ENCODE results near the gene SULF2. TPM values are rescaled to one million over a fixed set of nuclear protein-coding genes. Genes with fewer than 3 reads are reported as not detected.

SULF2 gene
- total RNA-seq, 1 donor from 2014 or later: 62.1 TPM

- H3K9me3 Mint-ChIP-seq (ENCODE audit: unreplicated experiment): no peaks in the 10 kb centered on the region
- peaks cover 2% of the 10 kb centered on the region for H3K4me1 Mint-ChIP-seq (ENCODE audit: unreplicated experiment)
- H3K27me3 Mint-ChIP-seq (ENCODE audit: unreplicated experiment): peaks cover 8% of the 10 kb centered on the region
- no peak overlapping the region for H3K27ac Mint-ChIP-seq (ENCODE audit: unreplicated experiment)
- H3K4me3 Mint-ChIP-seq (ENCODE audit: unreplicated experiment): no peak overlapping the region
- peaks cover 4% of the 10 kb centered on the region for H3K36me3 Mint-ChIP-seq (ENCODE audit: low read depth, unreplicated experiment)
- no peak for DNase-seq (ENCODE audit: low spot score)
- TF ChIP-seq CTCF (IDR thresholded peaks at IDR 0.05; ENCODE audit: unreplicated experiment): no peak
Measured at GRCh38 chr20:47748823-47749222, 36.5 kb downstream of the SULF2 start.

GRCh38 chr20:47748069-47748468 is 37.2 kb downstream of the SULF2 start:
- H3K4me3 Mint-ChIP-seq (ENCODE audit: unreplicated experiment): no peak overlapping the region
- H3K27me3 Mint-ChIP-seq (ENCODE audit: unreplicated experiment): peaks cover 8% of the 10 kb centered on the region
- no peaks in the 10 kb centered on the region for H3K9me3 Mint-ChIP-seq (ENCODE audit: unreplicated experiment)
- TF ChIP-seq CTCF (IDR thresholded peaks at IDR 0.05; ENCODE audit: unreplicated experiment): no peak
- H3K4me1 Mint-ChIP-seq (ENCODE audit: unreplicated experiment): peaks cover 2% of the 10 kb centered on the region
- no peak overlapping the region for H3K27ac Mint-ChIP-seq (ENCODE audit: unreplicated experiment)
- no peak for DNase-seq (ENCODE audit: low spot score)
- H3K36me3 Mint-ChIP-seq (ENCODE audit: low read depth, unreplicated experiment): peaks cover 4% of the 10 kb centered on the region

- no peak for DNase-seq (ENCODE audit: low spot score)
- no peak overlapping the region for H3K4me3 Mint-ChIP-seq (ENCODE audit: unreplicated experiment)
- no peak for TF ChIP-seq CTCF (IDR thresholded peaks at IDR 0.05; ENCODE audit: unreplicated experiment)
- H3K36me3 Mint-ChIP-seq (ENCODE audit: low read depth, unreplicated experiment): peaks cover 4% of the 10 kb centered on the region
- H3K4me1 Mint-ChIP-seq (ENCODE audit: unreplicated experiment): peaks cover 2% of the 10 kb centered on the region
- H3K27me3 Mint-ChIP-seq (ENCODE audit: unreplicated experiment): peaks cover 8% of the 10 kb centered on the region
- H3K27ac Mint-ChIP-seq (ENCODE audit: unreplicated experiment): no peak overlapping the region
- no peaks in the 10 kb centered on the region for H3K9me3 Mint-ChIP-seq (ENCODE audit: unreplicated experiment)
Measured at GRCh38 chr20:47747669-47748031, 37.6 kb downstream of the SULF2 start.

GRCh38 chr20:47744803-47745202 is 40.5 kb downstream of the SULF2 start:
- Mint-ChIP-seq H3K36me3 (ENCODE audit: low read depth, unreplicated experiment) (no peaks in the 10 kb centered on the region), H3K4me1 (ENCODE audit: unreplicated experiment) (peaks cover 2% of the 10 kb centered on the region), H3K27ac (ENCODE audit: unreplicated experiment) (no peak overlapping the region), H3K9me3 (ENCODE audit: unreplicated experiment) (no peaks in the 10 kb centered on the region), H3K27me3 (ENCODE audit: unreplicated experiment) (peaks cover 8% of the 10 kb centered on the region), H3K4me3 (ENCODE audit: unreplicated experiment) (no peak overlapping the region)
- no peak for TF ChIP-seq CTCF (IDR thresholded peaks at IDR 0.05; ENCODE audit: unreplicated experiment)
- DNase-seq (ENCODE audit: low spot score): no peak

- Mint-ChIP-seq H3K9me3 (ENCODE audit: unreplicated experiment) (no peaks in the 10 kb centered on the region), H3K4me1 (ENCODE audit: unreplicated experiment) (no peaks in the 10 kb centered on the region), H3K4me3 (ENCODE audit: unreplicated experiment) (no peak overlapping the region), H3K27ac (ENCODE audit: unreplicated experiment) (no peak overlapping the region), H3K36me3 (ENCODE audit: low read depth, unreplicated experiment) (no peaks in the 10 kb centered on the region), H3K27me3 (ENCODE audit: unreplicated experiment) (peaks cover 8% of the 10 kb centered on the region)
- DNase-seq (ENCODE audit: low spot score): no peak
- TF ChIP-seq CTCF (IDR thresholded peaks at IDR 0.05; ENCODE audit: unreplicated experiment): no peak
Measured at GRCh38 chr20:47743671-47744070, 41.6 kb downstream of the SULF2 start.

Data from endothelial cell (in vitro differentiated cells).